GM12872 (cell line): Measurements from ENCODE around the gene KLK1.

Experiments
- CTCF ChIP-seq: IDR thresholded peaks from 3 replicates; pipeline ENCODE4 v1.5.1; 2011; ENCODE audit warnings: low read depth, mild to moderate bottlenecking, low read length, moderate library complexity; ENCODE audit not compliant: insufficient read depth

The KLK1 gene

DNA sequence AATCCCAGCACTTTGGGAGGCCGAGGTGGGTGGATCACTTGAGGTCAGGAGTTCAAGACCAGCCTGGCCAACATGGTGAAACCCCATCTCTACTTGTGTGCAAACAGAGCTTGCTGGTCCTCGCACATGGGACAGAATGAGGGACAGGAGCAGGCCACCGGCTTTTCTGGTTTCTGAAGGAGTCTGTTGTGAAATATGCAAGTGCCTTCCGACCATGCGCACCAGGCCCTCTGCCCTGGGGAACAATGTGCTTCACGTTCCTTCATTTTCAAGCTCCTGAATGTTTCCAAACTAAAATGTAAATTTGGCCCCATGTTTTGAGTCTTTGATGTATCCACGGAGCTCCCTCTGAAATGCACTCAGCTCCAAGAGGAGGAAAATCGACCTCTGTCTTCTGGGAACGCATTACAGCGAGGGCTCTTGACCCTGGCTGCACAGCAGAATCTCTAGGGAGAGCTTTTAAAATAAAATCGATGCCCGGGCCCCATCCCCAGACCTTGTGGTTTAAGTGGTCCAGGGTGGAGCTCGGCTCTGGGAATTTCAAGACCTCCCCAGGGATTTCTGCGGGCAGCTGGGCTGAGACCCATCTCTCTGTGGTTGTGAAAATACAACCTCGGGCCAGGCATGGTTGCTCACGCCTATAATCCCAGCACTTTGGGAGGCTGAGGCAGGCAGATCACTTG, 42.7 kb downstream of the KLK1 start:
- no peak for TF ChIP-seq CTCF

GRCh38 chr19:50779504-50780457, 43.8 kb downstream of the KLK1 start:
- TF ChIP-seq CTCF, result no peak

DNA sequence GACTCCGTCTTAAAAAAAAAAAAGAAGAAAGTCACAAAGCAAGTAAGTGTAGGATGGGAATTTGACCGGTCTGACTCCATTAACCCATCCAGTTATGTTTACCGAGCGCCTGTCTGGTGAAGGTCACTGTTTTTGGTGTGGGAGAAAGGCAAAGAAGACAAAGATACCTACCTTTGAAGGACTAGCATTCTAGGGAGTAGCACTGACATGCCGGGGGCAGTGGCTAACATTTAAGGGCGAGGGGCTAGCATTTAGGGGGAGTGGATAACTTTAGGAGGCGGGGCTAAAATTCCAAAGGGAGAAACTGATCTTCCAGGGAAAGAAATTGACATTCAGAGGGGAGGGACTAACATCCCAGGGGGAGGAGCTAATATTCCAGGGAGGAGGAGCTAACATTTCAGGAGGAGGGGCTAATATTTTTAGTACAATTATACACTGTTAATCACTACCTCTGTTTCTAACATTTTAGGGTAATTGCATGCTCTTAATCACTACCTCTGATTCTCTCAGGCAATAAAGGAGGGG, 44.6 kb downstream of the KLK1 start:
- TF ChIP-seq CTCF, result no peak

DNA sequence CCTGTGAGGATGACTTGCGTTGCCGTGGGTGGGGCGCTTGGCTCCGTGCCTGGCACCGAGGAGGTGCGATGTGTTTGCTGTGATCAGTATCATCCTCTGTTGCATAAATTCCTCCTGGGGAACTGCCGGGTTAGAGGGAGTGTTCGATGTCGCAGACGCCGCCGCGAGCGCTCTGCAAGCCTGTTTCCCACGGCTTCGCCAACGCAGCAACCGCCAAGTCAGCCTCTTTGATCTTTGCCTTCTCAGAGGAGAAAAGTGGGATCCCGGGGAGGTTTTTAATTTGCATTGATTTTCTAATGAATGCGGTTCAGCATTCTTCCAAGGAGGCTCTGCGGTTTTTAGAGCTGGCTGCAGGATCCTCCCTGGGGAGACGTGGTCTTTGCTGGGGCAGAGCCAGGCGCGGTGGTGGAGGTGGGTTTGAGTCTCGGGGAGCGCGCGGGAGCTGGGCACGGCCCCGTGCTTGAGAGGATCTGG, 45.7 kb downstream of the KLK1 start:
- no peak for TF ChIP-seq CTCF

GRCh38 chr19:50777261-50777660, 46.3 kb downstream of the KLK1 start:
- no peak for TF ChIP-seq CTCF

GRCh38 chr19:50776131-50776530, 47.5 kb downstream of the KLK1 start:
- TF ChIP-seq CTCF, result no peak

DNA sequence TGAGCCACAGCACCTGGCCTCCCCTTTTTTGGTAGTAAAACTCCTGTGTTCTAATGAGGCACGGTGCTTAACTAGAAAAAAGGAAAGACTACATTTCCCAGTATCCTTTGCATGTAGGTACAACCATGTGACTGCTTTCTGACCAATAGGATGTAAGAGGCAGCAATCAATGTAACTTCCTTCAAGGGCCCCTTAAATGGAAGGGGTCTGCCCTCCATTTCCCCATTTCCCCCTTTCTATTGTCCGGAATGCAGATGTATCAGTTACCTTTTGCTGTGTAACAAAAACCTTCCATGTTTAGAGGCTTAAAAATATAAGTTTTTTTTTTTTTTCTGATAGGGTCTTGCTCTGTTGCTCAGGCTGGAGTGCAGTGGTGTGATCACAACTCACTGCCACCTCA, 51.1 kb downstream of the KLK1 start:
- TF ChIP-seq CTCF, result no peak
